ENCODE measurements around the gene SEMA3E.

GRCh38 chr7:83693256-83693655 is 44.3 kb upstream of the SEMA3E start:
- TF ChIP-seq CTCF (conservative IDR thresholded peaks at IDR 0.05; ENCODE audit: low read depth, low read length): no peak
- no peak for TF ChIP-seq EZH2 (IDR thresholded peaks at IDR 0.05; ENCODE audit: low read length, unreplicated experiment)

Measured in PC-3 (cell line).